HepG2 (cell line): Measurements from ENCODE around the gene RESP18. TPM values are rescaled to one million over a fixed set of nuclear protein-coding genes. Genes with fewer than 3 reads are reported as not detected.

ENCODE experiments used
- HMGXB3 ChIP-seq: sonication (generic); formaldehyde crosslinking; IDR thresholded peaks from 2 replicates; pipeline ENCODE4 v1.4.0; 2020; ENCODE audit warnings: missing genetic modification reagents, borderline replicate concordance
- IRF2 ChIP-seq: IDR thresholded peaks from 2 replicates; pipeline ENCODE4 v1.6.1; 2018; ENCODE audit warnings: missing genetic modification reagents, missing compliant biosample characterization
- JUN ChIP-seq: sonication (generic); formaldehyde crosslinking; IDR thresholded peaks from 2 replicates; pipeline ENCODE4 v1.4.0; 2020; ENCODE audit warnings: mild to moderate bottlenecking, missing genetic modification reagents
- NFATC3 ChIP-seq: sonication (generic); formaldehyde crosslinking; IDR thresholded peaks from 2 replicates; pipeline ENCODE4 v1.5.1; 2020; ENCODE audit warnings: mild to moderate bottlenecking, missing genetic modification reagents
- REXO4 ChIP-seq: sonication (generic); formaldehyde crosslinking; IDR thresholded peaks from 2 replicates; pipeline ENCODE4 v1.8.0; 2022; ENCODE audit warnings: missing genetic modification reagents, mild to moderate bottlenecking, borderline replicate concordance
- SATB2 ChIP-seq: sonication (generic); formaldehyde crosslinking; IDR thresholded peaks from 2 replicates; pipeline ENCODE4 v1.5.0; 2020; ENCODE audit warnings: missing genetic modification reagents
- SNAPC2 ChIP-seq: sonication (generic); formaldehyde crosslinking; IDR thresholded peaks from 2 replicates; pipeline ENCODE4 v1.8.1; 2022; ENCODE audit warnings: mild to moderate bottlenecking, missing genetic modification reagents
- THAP11 ChIP-seq: IDR thresholded peaks from 2 replicates; pipeline ENCODE4 v1.6.1; 2016; ENCODE audit warnings: missing biosample characterization, missing genetic modification reagents
- ZNF513 ChIP-seq: sonication (generic); formaldehyde crosslinking; conservative IDR thresholded peaks from 2 replicates; pipeline ENCODE4 v1.5.0; 2020; ENCODE audit warnings: missing genetic modification reagents
- ZNF639 ChIP-seq: conservative IDR thresholded peaks from 2 replicates; pipeline ENCODE4 v1.6.1; 2018; ENCODE audit warnings: missing genetic modification reagents
- ZNF687 ChIP-seq: sonication (generic); formaldehyde crosslinking; IDR thresholded peaks from 2 replicates; pipeline ENCODE4 v1.5.1; 2020; ENCODE audit warnings: mild to moderate bottlenecking, missing genetic modification reagents, moderate library complexity
- ZNF800 ChIP-seq: sonication (generic); formaldehyde crosslinking; IDR thresholded peaks from 2 replicates; pipeline ENCODE4 v1.4.0; 2020; ENCODE audit warnings: missing genetic modification reagents
- ZNF841 ChIP-seq: sonication (generic); formaldehyde crosslinking; IDR thresholded peaks from 2 replicates; pipeline ENCODE4 v1.8.1; 2023; ENCODE audit warnings: missing genetic modification reagents, borderline replicate concordance
- polyA plus RNA-seq, 8 experiments: library from polyadenylated mRNA; depleted of rRNA in 3 of 8; stranded (reverse) in 7 of 8; unstranded in 1 of 8; fragments of >200 nt; fragmentation: Illumina TruSeq in 4 of 8; extraction: Trizol in 4 of 8; gene quantifications; 2 replicates each; pipeline versions ENCODE4 v1.2.1 to v1.2.3, GENCODE V29; 2011 to 2016; ENCODE audit warnings: low read depth in 4 of 8, missing spikeins in 1 of 8, mixed read lengths in 1 of 8; ENCODE audit not compliant: insufficient read depth in 1 of 8
- total RNA-seq, 5 experiments: library from RNA; depleted of rRNA; stranded (reverse); fragments of >200 nt; fragmentation: Illumina TruSeq; extraction: Trizol; gene quantifications; 2 replicates each; pipeline ENCODE4 v1.2.3, GENCODE V29; 2016; ENCODE audit warnings: low read depth in 1 of 5
- TF ChIP-seq, protein P1 (sequence below): IDR thresholded peaks from 2 replicates; pipeline ENCODE4 v1.6.1; 2016; ENCODE audit warnings: mild to moderate bottlenecking

The RESP18 gene
- total and polyA plus RNA-seq, 2 of the 13 experiments (the other 11 are each of a cell fraction or from before 2014, with no cell fraction given): not detected

- TF ChIP-seq HMGXB3 (no peak), SATB2 (no peak), JUN (no peak), REXO4 (CRISPR knock-in tag) (no peak), ZNF841 (CRISPR knock-in tag) (no peak), THAP11 (CRISPR knock-in tag) (0 out of 2 replicates have a peak, but pooled peaks have one; percentile 19), ZNF687 (peak; percentile 84), ZNF639 (CRISPR knock-in tag) (no peak), IRF2 (CRISPR knock-in tag) (no peak), ZNF800 (CRISPR knock-in tag) (peak; percentile 47; the same call in 1 of the 2 replicates), SNAPC2 (0 out of 2 replicates have a peak, but pooled peaks have one; percentile 37), ZNF513 (no peak), NFATC3 (CRISPR knock-in tag) (no peak)
- TF ChIP-seq, protein P1, sequence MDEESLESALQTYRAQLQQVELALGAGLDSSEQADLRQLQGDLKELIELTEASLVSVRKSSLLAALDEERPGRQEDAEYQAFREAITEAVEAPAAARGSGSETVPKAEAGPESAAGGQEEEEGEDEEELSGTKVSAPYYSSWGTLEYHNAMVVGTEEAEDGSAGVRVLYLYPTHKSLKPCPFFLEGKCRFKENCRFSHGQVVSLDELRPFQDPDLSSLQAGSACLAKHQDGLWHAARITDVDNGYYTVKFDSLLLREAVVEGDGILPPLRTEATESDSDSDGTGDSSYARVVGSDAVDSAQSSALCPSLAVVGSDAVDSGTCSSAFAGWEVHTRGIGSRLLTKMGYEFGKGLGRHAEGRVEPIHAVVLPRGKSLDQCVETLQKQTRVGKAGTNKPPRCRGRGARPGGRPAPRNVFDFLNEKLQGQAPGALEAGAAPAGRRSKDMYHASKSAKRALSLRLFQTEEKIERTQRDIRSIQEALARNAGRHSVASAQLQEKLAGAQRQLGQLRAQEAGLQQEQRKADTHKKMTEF (CRISPR knock-in tag): 0 out of 2 replicates have a peak, but pooled peaks have one; percentile 54
Measured at GRCh38 chr2:219298759-219299371, 33.7 kb downstream of the RESP18 start (continued).
